GM21825 (cell line): ENCODE data around the gene SELENOO.

Experiments used
- ATAC-seq: cut with Tn5 transposase; IDR thresholded peaks from one replicate; pipeline ENCODE4 v1.9.1; 2021; ENCODE audit warnings: mild to moderate bottlenecking, moderate library complexity; ENCODE audit not compliant: unreplicated experiment

Gene SELENOO

GRCh38 chr22:50232481-50233151, 31.8 kb downstream of the SELENOO start:
- no peak for ATAC-seq

GRCh38 chr22:50233223-50233622, 32.4 kb downstream of the SELENOO start:
- no peak for ATAC-seq

- ATAC-seq: no peak
Observed at GRCh38 chr22:50236731-50237409, 36.1 kb downstream of the SELENOO start.

- ATAC-seq: no peak
Observed at GRCh38 chr22:50238755-50239154, 37.9 kb downstream of the SELENOO start.

GRCh38 chr22:50242406-50242949, 41.7 kb downstream of the SELENOO start:
- no peak for ATAC-seq

GRCh38 chr22:50243685-50244419, 43.0 kb downstream of the SELENOO start:
- peak; percentile 1 for ATAC-seq

- ATAC-seq: peak; percentile 55
Observed at GRCh38 chr22:50244420-50245213, 43.8 kb downstream of the SELENOO start, which contains the start of gene TUBGCP6. Gene TUBGCP6, minus strand, starts transcription at chr22:50245023. Its CDS starts 564 bp downstream, at chr22:50244459.

- no peak for ATAC-seq
Observed at GRCh38 chr22:50245214-50246072, 44.6 kb downstream of the SELENOO start.

- no peak for ATAC-seq
Observed at GRCh38 chr22:50246242-50247175, 45.7 kb downstream of the SELENOO start.

- ATAC-seq: no peak
Observed at GRCh38 chr22:50247748-50248147, 46.9 kb downstream of the SELENOO start.

- ATAC-seq: no peak
Observed at GRCh38 chr22:50248196-50249081, 47.6 kb downstream of the SELENOO start.

GRCh38 chr22:50249341-50250248, 48.8 kb downstream of the SELENOO start:
- no peak for ATAC-seq

GRCh38 chr22:50250249-50250554, 49.4 kb downstream of the SELENOO start:
- no peak for ATAC-seq

- peak; percentile 51 for ATAC-seq
Observed at GRCh38 chr22:50250555-50251476, 50.0 kb downstream of the SELENOO start, which contains the start of gene HDAC10. Gene HDAC10, minus strand, starts transcription at chr22:50251265. Its CDS starts 233 bp downstream, at chr22:50251032.

- ATAC-seq: peak; percentile 6
Observed at GRCh38 chr22:50251477-50252081, 50.8 kb downstream of the SELENOO start.
